Sigmoid colon (tissue), 4 donors: ENCODE results near the gene VEGFA.

Experiments used
- CTCF ChIP-seq, 4 experiments: fragments of 450-650 bp in 3 of 4; fragments of 200-600 bp in 1 of 4; IDR thresholded peaks; one replicate each; pipeline ENCODE4 v1.5.1; 2016 to 2019; ENCODE audit warnings: antibody characterized with exemption in 4 of 4, mild to moderate bottlenecking in 3 of 4, moderate library complexity in 2 of 4
- EP300 ChIP-seq, 4 donors: sonication (generic); formaldehyde crosslinking; IDR thresholded peaks; one replicate each; pipeline ENCODE4 v1.6.1; 2017; ENCODE audit warnings: antibody characterized with exemption in 4 of 4
- POLR2A ChIP-seq, 2 donors: fragments of 450-650 bp; IDR thresholded peaks; one replicate each; pipeline ENCODE4 v1.6.1; 2016; ENCODE audit warnings: antibody characterized with exemption in 2 of 2, mild to moderate bottlenecking in 2 of 2, moderate library complexity in 2 of 2
- POLR2AphosphoS5 ChIP-seq, 4 donors: sonication (generic); formaldehyde crosslinking; IDR thresholded peaks; one replicate each; pipeline ENCODE4 v1.6.1; 2017; ENCODE audit warnings: antibody characterized with exemption in 4 of 4

DNA sequence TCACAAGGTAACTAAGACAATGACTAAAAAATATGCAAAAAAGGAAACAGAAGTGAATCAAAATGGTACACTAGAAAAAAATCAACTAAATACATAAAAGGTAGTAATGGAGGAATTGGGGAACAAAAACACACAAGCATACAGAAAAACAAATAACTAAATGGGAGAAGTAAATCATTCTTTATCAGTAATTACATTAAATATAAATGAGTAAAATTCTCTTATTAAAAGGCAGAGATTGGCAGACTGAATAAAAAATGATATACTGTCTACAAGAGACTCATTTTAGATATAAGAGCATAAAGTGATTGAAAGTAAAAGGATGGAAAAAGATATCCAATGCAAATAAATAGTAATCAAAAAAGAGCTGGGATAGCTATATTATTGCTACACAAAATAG is 39.4 kb upstream of the VEGFA start:
- TF ChIP-seq CTCF (IDR thresholded peaks at IDR 0.05), result no peak
- no peak for TF ChIP-seq POLR2A (IDR thresholded peaks at IDR 0.05)
- TF ChIP-seq POLR2AphosphoS5 (IDR thresholded peaks at IDR 0.05), result no peak
- no peak for TF ChIP-seq EP300 (IDR thresholded peaks at IDR 0.05)
